GM20000 (cell line): Measurements from ENCODE around the gene CDH12.

ENCODE experiments used
- DNase-seq: peaks from one replicate; pipeline ENCODE4 v3.0.0; 2012; ENCODE audit warnings: low spot score
- TF ChIP-seq, protein P1 (sequence below): IDR thresholded peaks from 2 replicates; pipeline ENCODE4 v1.5.1; 2012; ENCODE audit warnings: mild to moderate bottlenecking, control low read depth; ENCODE audit errors: extremely low read depth, missing control alignments

Gene CDH12

DNA sequence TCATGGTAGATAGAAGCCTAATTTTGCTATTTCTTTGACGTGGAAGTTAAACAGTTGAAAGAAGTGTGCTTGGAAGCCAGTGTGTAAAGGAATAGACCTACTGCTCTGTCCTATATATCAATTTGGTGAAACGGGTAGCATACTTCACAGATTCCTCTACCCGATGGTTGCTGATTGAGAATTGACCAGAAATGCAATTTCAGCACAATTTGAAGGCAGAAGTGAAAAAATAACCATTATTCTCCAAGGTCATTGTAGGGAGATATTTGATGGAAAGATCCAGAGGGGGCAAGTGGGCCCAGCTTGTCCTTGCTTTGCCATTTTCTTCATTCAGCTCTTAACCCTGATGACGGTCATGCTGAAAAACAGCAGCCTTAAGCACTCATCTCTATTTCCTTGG is 15.3 kb downstream of the CDH12 start:
- TF ChIP-seq, protein P1, sequence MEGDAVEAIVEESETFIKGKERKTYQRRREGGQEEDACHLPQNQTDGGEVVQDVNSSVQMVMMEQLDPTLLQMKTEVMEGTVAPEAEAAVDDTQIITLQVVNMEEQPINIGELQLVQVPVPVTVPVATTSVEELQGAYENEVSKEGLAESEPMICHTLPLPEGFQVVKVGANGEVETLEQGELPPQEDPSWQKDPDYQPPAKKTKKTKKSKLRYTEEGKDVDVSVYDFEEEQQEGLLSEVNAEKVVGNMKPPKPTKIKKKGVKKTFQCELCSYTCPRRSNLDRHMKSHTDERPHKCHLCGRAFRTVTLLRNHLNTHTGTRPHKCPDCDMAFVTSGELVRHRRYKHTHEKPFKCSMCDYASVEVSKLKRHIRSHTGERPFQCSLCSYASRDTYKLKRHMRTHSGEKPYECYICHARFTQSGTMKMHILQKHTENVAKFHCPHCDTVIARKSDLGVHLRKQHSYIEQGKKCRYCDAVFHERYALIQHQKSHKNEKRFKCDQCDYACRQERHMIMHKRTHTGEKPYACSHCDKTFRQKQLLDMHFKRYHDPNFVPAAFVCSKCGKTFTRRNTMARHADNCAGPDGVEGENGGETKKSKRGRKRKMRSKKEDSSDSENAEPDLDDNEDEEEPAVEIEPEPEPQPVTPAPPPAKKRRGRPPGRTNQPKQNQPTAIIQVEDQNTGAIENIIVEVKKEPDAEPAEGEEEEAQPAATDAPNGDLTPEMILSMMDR: no peak
- DNase-seq: no peak

DNA sequence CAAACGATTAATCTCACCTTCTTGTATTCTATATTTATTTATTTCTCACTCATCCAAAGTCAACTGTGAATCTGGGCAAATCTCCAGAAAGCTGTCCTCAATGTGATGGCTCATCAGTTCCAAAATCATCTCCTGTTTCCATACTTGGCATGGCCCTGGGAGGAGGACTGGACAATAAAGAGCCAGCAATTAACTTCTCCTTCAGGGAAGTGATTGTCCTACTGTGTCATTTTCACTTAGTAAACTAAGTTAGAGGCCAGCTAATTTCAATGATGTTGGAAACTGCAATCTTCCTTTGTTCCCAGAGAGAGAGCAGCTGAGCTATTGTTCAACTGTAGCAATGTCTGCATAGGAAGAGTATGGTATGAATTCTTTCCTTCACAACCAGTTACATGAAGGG is 17.5 kb downstream of the CDH12 start:
- TF ChIP-seq, protein P1: no peak
- no peak for DNase-seq

DNA sequence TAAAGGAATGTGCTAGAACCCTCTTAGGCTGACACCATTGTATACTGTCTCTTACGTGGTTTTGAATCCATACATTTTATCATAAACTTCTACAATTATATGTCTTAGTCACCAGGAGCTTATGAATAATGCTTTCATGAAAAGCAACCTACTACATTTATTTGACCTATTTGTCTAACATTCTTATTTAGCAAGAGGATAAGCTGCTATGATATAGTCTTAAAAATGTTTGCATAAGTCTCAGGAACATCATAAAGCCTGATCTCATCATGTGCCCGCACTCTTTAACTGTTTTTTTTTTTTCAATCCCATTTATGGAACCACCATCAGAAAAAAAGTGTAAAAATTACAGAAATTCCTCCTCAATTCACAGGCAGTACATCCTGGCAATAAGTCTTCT is 59.7 kb downstream of the CDH12 start:
- TF ChIP-seq, protein P1: no peak

DNA sequence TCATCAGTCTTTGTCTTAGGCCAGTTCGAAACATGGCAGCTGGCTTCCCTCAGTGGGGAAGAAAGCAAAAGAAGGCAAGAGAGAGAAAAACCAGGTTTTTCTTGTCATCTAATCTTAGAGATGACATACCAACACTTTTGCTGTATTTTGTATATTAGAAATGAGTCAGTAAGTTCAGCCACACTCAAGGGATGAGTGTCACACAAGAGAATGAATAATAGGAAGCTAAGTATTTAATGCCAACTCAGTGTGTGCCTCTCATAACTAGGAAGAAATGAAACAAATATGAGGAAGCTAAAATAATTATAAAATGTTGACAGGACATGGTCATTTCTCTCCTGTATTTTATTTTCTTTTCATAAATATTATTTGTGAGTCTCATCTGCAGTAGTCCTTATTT is 65.3 kb downstream of the CDH12 start:
- TF ChIP-seq, protein P1: no peak
- no peak for DNase-seq

More for the DNA sequence above, 59.7 kb downstream of the CDH12 start:
- no peak for DNase-seq

DNA sequence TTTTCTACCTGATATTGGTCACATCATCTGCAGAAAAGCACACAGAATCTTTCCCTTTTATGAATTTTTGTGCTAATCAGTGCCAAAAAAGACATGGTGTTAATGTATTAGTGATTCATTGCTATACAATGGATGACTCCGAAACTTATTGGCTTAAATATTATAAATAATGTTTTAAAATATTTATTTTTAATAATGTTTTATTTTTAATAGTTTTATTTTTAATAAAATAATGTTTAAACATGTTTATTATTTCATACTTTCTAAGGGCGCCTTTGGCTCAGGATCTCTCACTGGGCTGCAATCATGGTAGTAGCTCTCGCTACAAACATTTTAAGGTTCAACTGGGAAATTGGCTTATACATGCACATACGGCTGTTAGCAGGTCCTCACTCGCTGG is 65.7 kb downstream of the CDH12 start:
- DNase-seq: no peak

DNA sequence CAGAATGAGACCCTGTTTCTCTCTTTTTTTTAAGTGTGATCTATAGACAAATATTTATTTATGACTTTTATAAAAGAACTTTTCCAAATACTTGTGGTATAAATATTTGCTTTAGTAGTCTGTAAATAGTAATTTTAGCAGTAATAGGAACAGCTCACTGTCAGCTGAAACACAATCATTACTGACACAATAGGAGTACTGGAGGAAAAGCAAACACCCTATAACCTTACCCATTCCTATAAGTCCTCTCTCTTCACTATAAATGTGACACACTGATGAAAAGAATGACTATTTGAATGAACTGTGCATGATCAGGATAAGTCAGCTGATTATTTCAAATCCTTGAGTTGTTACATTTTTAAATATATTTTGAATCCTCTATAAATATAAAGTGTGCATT is 72.4 kb downstream of the CDH12 start:
- TF ChIP-seq, protein P1: no peak
- DNase-seq: no peak

More for the DNA sequence above, 65.7 kb downstream of the CDH12 start:
- TF ChIP-seq, protein P1: no peak

DNA sequence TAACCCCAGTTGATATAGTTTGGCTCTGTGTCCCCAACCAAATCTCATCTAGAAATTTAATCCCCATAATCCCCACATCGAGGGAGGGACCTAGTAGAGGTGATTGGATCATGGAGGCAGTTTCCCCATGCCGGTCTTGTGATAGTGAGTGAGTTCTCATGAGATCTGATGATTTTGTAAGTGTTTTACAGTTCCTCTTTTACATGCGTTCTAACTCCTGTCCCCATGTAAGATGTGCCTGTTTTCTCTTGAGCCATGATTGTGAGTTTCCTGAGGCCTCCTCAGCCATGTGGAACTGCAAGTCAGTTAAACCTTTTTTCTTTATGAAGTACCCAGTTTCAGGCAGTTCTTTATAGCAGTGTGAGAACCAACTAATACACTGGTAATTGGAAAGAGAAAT is 73.6 kb downstream of the CDH12 start:
- DNase-seq: no peak
- TF ChIP-seq, protein P1: no peak
